Right atrium auricular region (tissue), 2 donors: ENCODE data around the gene ENTHD1. TPM values are rescaled to one million over a fixed set of nuclear protein-coding genes. Genes with fewer than 3 reads are reported as not detected.

Experiments used
- DNase-seq: peaks from one replicate; pipeline ENCODE4 v3.0.0-alpha.2; 2019; ENCODE audit warnings: low spot score
- H3K27ac ChIP-seq, 2 donors: fragments of 200-600 bp; sonication (generic); 1 replicate in 1 of 2; 2 replicates in 1 of 2; pipeline ENCODE4 v1.5.1; 2016 to 2019
- H3K27me3 ChIP-seq, 2 donors: fragments of 200-600 bp; sonication (generic); one replicate each; pipeline versions ENCODE4 v1.5.1 to v1.6.0; 2017 to 2019
- H3K36me3 ChIP-seq: fragments of 200-600 bp; sonication (generic); one replicate; pipeline ENCODE4 v1.5.1; 2016
- H3K4me1 ChIP-seq, 2 donors: fragments of 200-600 bp; sonication (generic); one replicate each; pipeline versions ENCODE4 v1.5.1 to v1.6.0; 2017 to 2019
- H3K4me3 ChIP-seq, 2 donors: fragments of 200-600 bp; sonication (generic); 1 replicate in 1 of 2; 2 replicates in 1 of 2; pipeline ENCODE4 v1.5.1; 2017 to 2019; ENCODE audit warnings: mild to moderate bottlenecking in 1 of 2, moderate library complexity in 1 of 2
- H3K9me3 ChIP-seq, 2 donors: fragments of 200-600 bp; sonication (generic); one replicate each; pipeline ENCODE4 v1.5.1; 2019
- CTCF ChIP-seq, 2 donors: fragments of 200-600 bp; sonication (generic); IDR thresholded peaks; one replicate each; pipeline ENCODE4 v1.5.1; 2019; ENCODE audit warnings: antibody characterized with exemption in 2 of 2
- total RNA-seq, 2 donors: library from RNA; depleted of rRNA; stranded (reverse); fragments of >200 nt; gene quantifications; one replicate each; pipeline ENCODE4 v1.1.0, GENCODE V29; 2016

Gene ENTHD1
- total RNA-seq, 2 donors from 2014 or later, result not detected

GRCh38 chr22:39927544-39927943 lies 34.0 kb upstream of the ENTHD1 start:
- no peak for TF ChIP-seq CTCF (IDR thresholded peaks at IDR 0.05)
- no peaks in the 10 kb centered on the region for H3K9me3 ChIP-seq
- no peaks in the 10 kb centered on the region for H3K36me3 ChIP-seq
- H3K27me3 ChIP-seq, result no peaks in the 10 kb centered on the region
- DNase-seq, result no peak
- no peak overlapping the region for H3K27ac ChIP-seq
- H3K4me1 ChIP-seq, result no peaks in the 10 kb centered on the region
- H3K4me3 ChIP-seq, result no peak overlapping the region

GRCh38 chr22:39926753-39927152 lies 33.2 kb upstream of the ENTHD1 start:
- no peak for DNase-seq
- no peak for TF ChIP-seq CTCF (IDR thresholded peaks at IDR 0.05)
- Histone ChIP-seq H3K4me3 (no peak overlapping the region), H3K4me1 (no peaks in the 10 kb centered on the region), H3K27ac (no peak overlapping the region), H3K9me3 (no peaks in the 10 kb centered on the region), H3K36me3 (no peaks in the 10 kb centered on the region), H3K27me3 (no peaks in the 10 kb centered on the region)

GRCh38 chr22:39925909-39926679 lies 32.5 kb upstream of the ENTHD1 start:
- H3K4me1 ChIP-seq, result no peaks in the 10 kb centered on the region
- no peak overlapping the region for H3K4me3 ChIP-seq
- DNase-seq, result no peak
- no peak overlapping the region for H3K27ac ChIP-seq
- no peak for TF ChIP-seq CTCF (IDR thresholded peaks at IDR 0.05)
- H3K9me3 ChIP-seq, result no peaks in the 10 kb centered on the region
- H3K27me3 ChIP-seq, result no peaks in the 10 kb centered on the region
- no peaks in the 10 kb centered on the region for H3K36me3 ChIP-seq

GRCh38 chr22:39925273-39925672 lies 31.7 kb upstream of the ENTHD1 start:
- Histone ChIP-seq H3K4me1 (no peaks in the 10 kb centered on the region), H3K36me3 (no peaks in the 10 kb centered on the region), H3K4me3 (no peak overlapping the region), H3K9me3 (no peaks in the 10 kb centered on the region), H3K27me3 (no peaks in the 10 kb centered on the region), H3K27ac (no peak overlapping the region)
- TF ChIP-seq CTCF (IDR thresholded peaks at IDR 0.05), result no peak
- no peak for DNase-seq

GRCh38 chr22:39924286-39924685 lies 30.7 kb upstream of the ENTHD1 start:
- Histone ChIP-seq H3K27ac (no peak overlapping the region), H3K9me3 (no peaks in the 10 kb centered on the region), H3K36me3 (no peaks in the 10 kb centered on the region), H3K4me1 (no peaks in the 10 kb centered on the region), H3K4me3 (no peak overlapping the region), H3K27me3 (no peaks in the 10 kb centered on the region)
- no peak for DNase-seq
- TF ChIP-seq CTCF (IDR thresholded peaks at IDR 0.05), result no peak

GRCh38 chr22:39923696-39924095 lies 30.1 kb upstream of the ENTHD1 start:
- Histone ChIP-seq H3K4me1 (no peaks in the 10 kb centered on the region), H3K27me3 (no peaks in the 10 kb centered on the region), H3K27ac (no peak overlapping the region), H3K9me3 (no peaks in the 10 kb centered on the region), H3K4me3 (no peak overlapping the region), H3K36me3 (no peaks in the 10 kb centered on the region)
- no peak for DNase-seq
- TF ChIP-seq CTCF (IDR thresholded peaks at IDR 0.05), result no peak
